Colonic mucosa (tissue), 4 donors: ENCODE data around the gene KCTD4. TPM values are rescaled to one million over a fixed set of nuclear protein-coding genes. Genes with fewer than 3 reads are reported as not detected.

ENCODE experiments used
- DNase-seq: peaks from one replicate; pipeline ENCODE4 v3.0.0-alpha.2; 2020
- H3K27ac ChIP-seq: fragments of 200-600 bp; one replicate; pipeline ENCODE4 v1.8.0; 2021
- H3K27me3 ChIP-seq: fragments of 200-600 bp; one replicate; pipeline ENCODE4 v1.8.0; 2021
- H3K36me3 ChIP-seq: fragments of 200-600 bp; one replicate; pipeline ENCODE4 v1.8.0; 2021
- H3K4me1 ChIP-seq: fragments of 200-600 bp; one replicate; pipeline ENCODE4 v1.8.0; 2021; ENCODE audit warnings: mild to moderate bottlenecking
- H3K4me3 ChIP-seq: fragments of 200-600 bp; one replicate; pipeline ENCODE4 v1.8.0; 2021
- H3K9ac ChIP-seq, 2 donors: one replicate each; pipeline ENCODE4 v1.7.0; 2013; ENCODE audit warnings: control low read depth in 2 of 2, low read depth in 2 of 2, low read length in 2 of 2
- H3K9me3 ChIP-seq: fragments of 200-600 bp; one replicate; pipeline ENCODE4 v1.8.0; 2021
- CTCF ChIP-seq: fragments of 200-600 bp; IDR thresholded peaks from one replicate; pipeline ENCODE4 v1.8.0; 2022; ENCODE audit warnings: antibody characterized with exemption, mild to moderate bottlenecking
- intact Hi-C: fragments of 100-400 bp; cut with DNase I; formaldehyde crosslinking; loops from one replicate; pipeline ENCODE4 v1.14.1; 2022
- total RNA-seq, 2 donors: library from RNA; stranded (reverse); fragmentation: NEBNext Ultra II Directional in 1 of 2; extraction: Animal tissue kit (Norgen Biotek cat#: 25700) in 1 of 2; gene quantifications; one replicate each; pipeline ENCODE4 v1.2.1, GENCODE V29; 2021
- donor health status: healthy.
- donor health status: DM: no; HTN: no; CAD: no.
- donor health status: DM: no; HTN: no; CAD: no.

Gene KCTD4
- total RNA-seq, 2 donors from 2014 or later = 0.58 to 0.84 TPM

DNA sequence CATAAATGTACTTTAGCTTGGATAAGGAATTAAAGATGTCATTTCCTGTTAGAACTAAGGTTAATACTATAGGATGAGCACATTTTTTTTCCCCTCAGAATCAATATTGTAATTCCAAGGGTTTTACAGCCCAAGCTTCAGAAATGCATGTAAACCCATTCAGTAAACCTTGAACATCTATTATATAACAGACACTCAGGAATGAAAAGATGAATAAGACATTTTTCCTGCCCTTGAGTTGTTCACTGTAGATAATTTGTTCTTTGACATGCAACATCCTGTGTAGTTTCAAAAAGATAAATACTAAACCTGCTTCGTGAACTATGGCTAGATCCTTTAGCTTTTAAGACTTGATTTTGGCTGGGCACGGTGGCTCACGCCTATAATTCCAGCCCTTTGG is 21.7 kb upstream of the KCTD4 start:
- Histone ChIP-seq H3K9me3 (no peaks in the 10 kb centered on the region), H3K4me3 (no peak overlapping the region), H3K27me3 (no peaks in the 10 kb centered on the region), H3K27ac (no peak overlapping the region), H3K36me3 (no peaks in the 10 kb centered on the region), H3K4me1 (no peaks in the 10 kb centered on the region), H3K9ac (no peak overlapping the region)
- intact Hi-C loops = no loop called here
- no peak for DNase-seq
- TF ChIP-seq CTCF = no peak

- Histone ChIP-seq H3K9me3 (no peaks in the 10 kb centered on the region), H3K4me1 (no peaks in the 10 kb centered on the region), H3K27ac (no peak overlapping the region), H3K27me3 (no peaks in the 10 kb centered on the region), H3K9ac (no peak overlapping the region), H3K4me3 (no peak overlapping the region), H3K36me3 (no peaks in the 10 kb centered on the region)
- no peak for TF ChIP-seq CTCF
- no peak for DNase-seq
- intact Hi-C loops = no loop called here
These were observed 19.6 kb upstream of the KCTD4 start for GRCh38 chr13:45220403-45220802.

GRCh38 chr13:45219938-45220375 is 19.1 kb upstream of the KCTD4 start:
- no peak for TF ChIP-seq CTCF
- Histone ChIP-seq H3K4me3 (no peak overlapping the region), H3K9ac (no peak overlapping the region), H3K4me1 (no peaks in the 10 kb centered on the region), H3K27ac (no peak overlapping the region), H3K36me3 (no peaks in the 10 kb centered on the region), H3K27me3 (no peaks in the 10 kb centered on the region), H3K9me3 (no peaks in the 10 kb centered on the region)
- intact Hi-C loops = no loop called here
- DNase-seq = no peak

DNA sequence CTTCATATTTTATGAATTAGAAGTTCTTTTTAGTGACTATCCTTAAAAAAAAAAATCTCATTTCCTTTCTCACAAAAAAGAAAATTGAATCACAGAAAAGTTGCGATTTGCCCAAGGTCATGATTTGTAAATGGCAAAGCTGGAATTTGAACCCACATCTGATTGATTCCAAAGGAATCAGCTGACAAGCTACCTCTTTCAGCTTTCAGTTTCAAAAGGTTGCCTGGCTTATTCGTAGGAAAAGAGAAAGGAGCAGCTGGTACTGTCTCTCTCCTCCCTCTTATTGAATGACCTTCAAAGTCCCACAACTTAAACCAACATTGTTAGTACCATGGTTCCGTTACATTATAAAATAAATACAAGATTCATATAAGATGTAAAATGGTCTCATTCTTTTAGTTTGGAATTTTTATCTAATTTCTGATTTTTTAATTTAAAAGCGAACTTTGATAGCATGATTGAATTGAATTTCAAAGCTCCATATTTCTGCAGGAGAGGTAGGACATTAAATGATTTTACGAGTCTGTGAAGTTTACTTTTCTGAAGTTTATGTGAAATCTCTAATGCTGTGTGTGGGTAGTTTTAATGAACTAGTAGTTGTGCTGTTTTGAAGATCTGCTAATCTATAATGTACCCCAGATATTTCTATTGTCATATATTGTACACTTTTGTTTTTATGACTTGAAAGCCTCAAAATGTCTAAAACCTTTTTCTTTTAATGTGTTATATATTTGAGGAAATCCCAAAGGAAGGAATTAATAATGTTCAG is 18.5 kb upstream of the KCTD4 start:
- DNase-seq = no peak

DNA sequence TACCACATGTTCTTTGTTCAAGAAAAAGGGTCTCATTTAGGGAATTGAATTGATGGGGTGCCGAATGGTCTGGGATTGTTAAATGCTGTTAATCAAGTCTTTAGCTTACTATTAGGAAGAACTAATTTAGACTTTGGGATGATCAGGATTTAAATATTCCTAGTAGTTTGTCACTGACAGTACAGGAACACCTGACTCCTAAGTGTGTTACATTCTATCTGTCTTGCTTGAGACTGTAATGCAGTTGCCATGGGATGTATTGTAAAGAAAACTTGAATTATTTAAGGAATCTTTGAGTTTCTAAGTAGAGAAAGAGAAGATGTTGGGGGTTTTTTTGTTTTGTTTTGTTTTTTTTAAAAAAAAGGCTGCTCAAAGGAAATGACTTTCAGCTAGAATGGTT is 17.8 kb upstream of the KCTD4 start:
- intact Hi-C loops = no loop called here
- no peaks in the 10 kb centered on the region for H3K27me3 ChIP-seq
- no peaks in the 10 kb centered on the region for H3K4me1 ChIP-seq
- no peak for TF ChIP-seq CTCF
- no peak overlapping the region for H3K9ac ChIP-seq
- no peak overlapping the region for H3K4me3 ChIP-seq
- H3K9me3 ChIP-seq = no peaks in the 10 kb centered on the region
- peak overlapping the region; percentile 19 for H3K27ac ChIP-seq
- no peak for DNase-seq
- H3K36me3 ChIP-seq = no peaks in the 10 kb centered on the region

More for the DNA sequence above, 18.5 kb upstream of the KCTD4 start:
- H3K9me3 ChIP-seq = no peaks in the 10 kb centered on the region
- TF ChIP-seq CTCF = no peak
- H3K36me3 ChIP-seq = no peaks in the 10 kb centered on the region
- intact Hi-C loops = no loop called here
- no peak overlapping the region for H3K4me3 ChIP-seq
- H3K9ac ChIP-seq = no peak overlapping the region
- H3K27me3 ChIP-seq = no peaks in the 10 kb centered on the region
- no peaks in the 10 kb centered on the region for H3K4me1 ChIP-seq
- H3K27ac ChIP-seq = peak overlapping the region; percentile 19
